Erythroblast (primary cell): ENCODE measurements around the gene RREB1.

Source experiments
- GATA1 ChIP-seq: IDR thresholded peaks from 2 replicates; pipeline ENCODE4 v1.6.1; 2011; ENCODE audit warnings: low read depth, mild to moderate bottlenecking, control low read depth, low read length, moderate library complexity
- POLR2A ChIP-seq: IDR thresholded peaks from 2 replicates; pipeline ENCODE4 v1.6.1; 2011; ENCODE audit warnings: mild to moderate bottlenecking, low read length

DNA sequence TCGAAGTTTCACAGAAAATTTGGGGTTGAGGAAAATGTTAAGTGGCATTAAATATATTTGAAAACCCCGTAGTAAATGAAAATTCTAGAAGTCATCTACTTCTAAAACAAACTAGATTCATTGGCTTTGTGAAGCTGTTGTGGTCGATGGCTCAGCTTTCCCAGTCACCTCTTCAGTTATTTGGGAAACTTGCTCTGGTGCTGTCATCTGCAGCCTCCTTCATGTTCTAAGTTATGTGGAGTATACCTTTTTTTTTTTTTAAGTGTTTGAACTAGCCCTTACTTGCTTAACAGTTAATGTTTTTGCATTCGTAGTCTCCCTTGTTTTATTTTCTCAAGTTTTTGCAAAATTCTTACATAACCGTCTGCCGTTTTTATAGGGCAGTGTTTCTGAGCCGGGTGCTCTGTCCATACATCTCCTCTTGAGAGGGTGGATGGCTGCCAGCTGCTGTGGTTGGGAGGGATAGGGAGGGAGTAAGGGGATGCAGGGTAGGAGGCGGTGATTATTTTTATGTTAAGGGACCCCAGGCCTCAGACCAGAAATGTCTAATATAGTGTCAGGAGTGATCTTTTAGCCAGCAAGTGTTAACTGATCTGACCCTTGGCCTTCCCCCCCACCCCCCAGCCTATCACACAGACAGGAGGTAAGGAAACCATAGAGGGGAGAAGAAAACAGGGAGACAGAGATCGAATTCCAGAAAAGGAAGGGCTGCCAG lies 7.1 kb downstream of the RREB1 start:
- TF ChIP-seq POLR2A = no peak
- TF ChIP-seq GATA1 = no peak
